DMS114 treated with DMSO at 0.1 percent for 48 hours (cell line): ENCODE measurements around the gene LTBP4.
A peak's percentile ranks its signal among the peaks of the same experiment; 100 is the strongest.
"Not testable (repeated sequence)": the region's sequence is repeated elsewhere in the genome, so short reads cannot be mapped to it uniquely, and the experiment has no call there.

Experiments used
- DNase-seq: peaks from one replicate; lab custom pipeline; 2025; ENCODE audit not compliant: unreplicated experiment; lab: John Stamatoyannopoulos, UW

LTBP4 gene

GRCh38 chr19:40576585-40577451 is 24.4 kb upstream of the LTBP4 start, which contains the start of gene SHKBP1:
SHKBP1 (plus strand) TSS chr19:40576873; CDS start chr19:40576900, 27 bp downstream.
- DNase-seq = peak; percentile 93

GRCh38 chr19:40578442-40578908 is 22.7 kb upstream of the LTBP4 start:
- peak; percentile 39 for DNase-seq

GRCh38 chr19:40580619-40581018 is 20.6 kb upstream of the LTBP4 start:
- no peak for DNase-seq

- no peak for DNase-seq
Observed at GRCh38 chr19:40581531-40581930, 19.6 kb upstream of the LTBP4 start.

- DNase-seq = no peak
Observed at GRCh38 chr19:40582467-40582866, 18.7 kb upstream of the LTBP4 start.

- DNase-seq = no peak
Observed at GRCh38 chr19:40583283-40583682, 17.9 kb upstream of the LTBP4 start.

GRCh38 chr19:40584007-40584406 is 17.2 kb upstream of the LTBP4 start:
- no peak for DNase-seq

- no peak for DNase-seq
Observed at GRCh38 chr19:40585241-40585981, 15.8 kb upstream of the LTBP4 start.

GRCh38 chr19:40585982-40586422 is 15.2 kb upstream of the LTBP4 start:
- DNase-seq = no peak

GRCh38 chr19:40586611-40587010 is 14.6 kb upstream of the LTBP4 start:
- DNase-seq = no peak

GRCh38 chr19:40588110-40588854 is 12.9 kb upstream of the LTBP4 start:
- no peak for DNase-seq

GRCh38 chr19:40588926-40589569 is 12.1 kb upstream of the LTBP4 start:
- DNase-seq = no peak

- DNase-seq = no peak
Observed at GRCh38 chr19:40589591-40590429, 11.4 kb upstream of the LTBP4 start.

- DNase-seq = no peak
Observed at GRCh38 chr19:40590464-40591265, 10.5 kb upstream of the LTBP4 start.

- DNase-seq = not testable (repeated sequence)
Observed at GRCh38 chr19:40591724-40592123, 9.4 kb upstream of the LTBP4 start.

- peak; percentile 67 for DNase-seq
Observed at GRCh38 chr19:40592170-40592569, 9.0 kb upstream of the LTBP4 start.

GRCh38 chr19:40594255-40594654 is 6.9 kb upstream of the LTBP4 start:
- no peak for DNase-seq

- DNase-seq = no peak
Observed at GRCh38 chr19:40594657-40595091, 6.5 kb upstream of the LTBP4 start.
